Subcutaneous abdominal adipose tissue (tissue), 5 donors: ENCODE measurements around the gene STT3B.
A peak's percentile ranks its signal among the peaks of the same experiment; 100 is the strongest.

Experiments
- H3K27ac ChIP-seq: one replicate; pipeline ENCODE4 v1.7.0; 2013; ENCODE audit warnings: low read depth, mild to moderate bottlenecking, inconsistent platforms, low read length, moderate library complexity
- H3K27me3 ChIP-seq, 5 donors: one replicate each; pipeline ENCODE4 v1.7.0; 2013; ENCODE audit warnings: low read length in 5 of 5, inconsistent platforms in 1 of 5; ENCODE audit not compliant: control insufficient read depth in 5 of 5, insufficient read depth in 4 of 5
- H3K36me3 ChIP-seq, 5 donors: one replicate each; pipeline ENCODE4 v1.7.0; 2013; ENCODE audit warnings: low read length in 5 of 5; ENCODE audit not compliant: control insufficient read depth in 5 of 5, insufficient read depth in 5 of 5
- H3K4me1 ChIP-seq, 5 donors: one replicate each; pipeline ENCODE4 v1.7.0; 2013; ENCODE audit warnings: low read length in 5 of 5, mild to moderate bottlenecking in 3 of 5, moderate library complexity in 1 of 5; ENCODE audit not compliant: control insufficient read depth in 5 of 5, insufficient read depth in 5 of 5
- H3K4me3 ChIP-seq, 5 donors: one replicate each; pipeline ENCODE4 v1.7.0; 2013; ENCODE audit warnings: low read length in 5 of 5, low read depth in 1 of 5
- H3K9ac ChIP-seq, 5 donors: one replicate each; pipeline ENCODE4 v1.7.0; 2013; ENCODE audit warnings: low read length in 5 of 5, mild to moderate bottlenecking in 4 of 5, moderate library complexity in 3 of 5
- H3K9me3 ChIP-seq, 5 donors: one replicate each; pipeline ENCODE4 v1.7.0; 2013; ENCODE audit warnings: low read length in 5 of 5; ENCODE audit not compliant: control insufficient read depth in 5 of 5
- donor health status: healthy.
- donor health status: healthy.
- donor health status: healthy.
- donor health status: healthy.
- donor health status: healthy.

Gene STT3B

GRCh38 chr3:31625358-31625757, 92.6 kb downstream of the STT3B start:
- Histone ChIP-seq H3K36me3 (peaks cover 25 to 49% (median 41%) of the 10 kb centered on the region in 5 donors), H3K4me1 (no peaks in the 10 kb centered on the region), H3K9ac (no peak overlapping the region), H3K9me3 (no peaks in the 10 kb centered on the region), H3K27me3 (no peaks in the 10 kb centered on the region), H3K27ac (no peak overlapping the region), H3K4me3 (no peak overlapping the region)

- Histone ChIP-seq H3K4me1 (no peaks in the 10 kb centered on the region), H3K36me3 (peaks cover 26 to 51% (median 49%) of the 10 kb centered on the region in 5 donors), H3K9ac (no peak overlapping the region), H3K27ac (no peak overlapping the region), H3K9me3 (no peaks in the 10 kb centered on the region), H3K4me3 (no peak overlapping the region), H3K27me3 (no peaks in the 10 kb centered on the region)
Measured at GRCh38 chr3:31629054-31629453, 96.3 kb downstream of the STT3B start.

- Histone ChIP-seq H3K4me1 (peaks cover 0 to 15% (median 0%) of the 10 kb centered on the region in 5 donors), H3K9ac (no peak overlapping the region), H3K36me3 (peaks cover 9 to 39% (median 25%) of the 10 kb centered on the region in 5 donors), H3K4me3 (no peak overlapping the region), H3K27me3 (no peaks in the 10 kb centered on the region), H3K9me3 (no peaks in the 10 kb centered on the region), H3K27ac (no peak overlapping the region)
Measured at GRCh38 chr3:31634476-31634875, 101.8 kb downstream of the STT3B start.

GRCh38 chr3:31635545-31635944, 102.8 kb downstream of the STT3B start:
- H3K27me3 ChIP-seq = no peaks in the 10 kb centered on the region
- no peaks in the 10 kb centered on the region for H3K9me3 ChIP-seq
- H3K4me1 ChIP-seq = peaks cover 0 to 15% (median 0%) of the 10 kb centered on the region in 5 donors
- no peak overlapping the region for H3K4me3 ChIP-seq
- no peak overlapping the region for H3K27ac ChIP-seq
- peak overlapping the region in 1 of 5 donors; percentile 3 for H3K9ac ChIP-seq
- peaks cover 5 to 30% (median 18%) of the 10 kb centered on the region in 5 donors for H3K36me3 ChIP-seq

- Histone ChIP-seq H3K36me3 (peaks cover 5 to 27% (median 14%) of the 10 kb centered on the region in 5 donors), H3K4me1 (peaks cover 0 to 15% (median 0%) of the 10 kb centered on the region in 5 donors), H3K9me3 (no peaks in the 10 kb centered on the region), H3K27me3 (no peaks in the 10 kb centered on the region), H3K27ac (no peak overlapping the region), H3K9ac (no peak overlapping the region), H3K4me3 (no peak overlapping the region)
Measured at GRCh38 chr3:31636049-31636448, 103.3 kb downstream of the STT3B start.

- H3K9me3 ChIP-seq = no peaks in the 10 kb centered on the region
- no peaks in the 10 kb centered on the region for H3K27me3 ChIP-seq
- H3K4me3 ChIP-seq = peak overlapping the region in 1 of 5 donors; percentile 26
- H3K27ac ChIP-seq = no peak overlapping the region
- peaks cover 5 to 22% (median 11%) of the 10 kb centered on the region in 5 donors for H3K36me3 ChIP-seq
- H3K9ac ChIP-seq = no peak overlapping the region
- peaks cover 0 to 15% (median 0%) of the 10 kb centered on the region in 5 donors for H3K4me1 ChIP-seq
Measured at GRCh38 chr3:31636694-31637442, 104.1 kb downstream of the STT3B start.

- no peak overlapping the region for H3K27ac ChIP-seq
- peaks cover 0 to 15% (median 0%) of the 10 kb centered on the region in 5 donors for H3K4me1 ChIP-seq
- no peaks in the 10 kb centered on the region for H3K27me3 ChIP-seq
- H3K36me3 ChIP-seq = peaks cover 0 to 11% (median 0%) of the 10 kb centered on the region in 5 donors
- no peak overlapping the region for H3K9ac ChIP-seq
- no peak overlapping the region for H3K4me3 ChIP-seq
- no peaks in the 10 kb centered on the region for H3K9me3 ChIP-seq
Measured at GRCh38 chr3:31639828-31640227, 107.1 kb downstream of the STT3B start.

GRCh38 chr3:31645256-31645655, 112.5 kb downstream of the STT3B start:
- no peak overlapping the region for H3K27ac ChIP-seq
- no peaks in the 10 kb centered on the region for H3K4me1 ChIP-seq
- no peaks in the 10 kb centered on the region for H3K27me3 ChIP-seq
- H3K36me3 ChIP-seq = peaks cover 4 to 16% (median 14%) of the 10 kb centered on the region in 5 donors
- peaks cover 0 to 21% (median 8%) of the 10 kb centered on the region in 5 donors for H3K9me3 ChIP-seq
- no peak overlapping the region for H3K9ac ChIP-seq
- H3K4me3 ChIP-seq = no peak overlapping the region

GRCh38 chr3:31648286-31648968, 115.7 kb downstream of the STT3B start:
- Histone ChIP-seq H3K9ac (no peak overlapping the region), H3K27ac (no peak overlapping the region), H3K4me1 (no peaks in the 10 kb centered on the region), H3K4me3 (peak overlapping the region in 1 of 5 donors; percentile 4), H3K9me3 (peaks cover 17 to 40% (median 28%) of the 10 kb centered on the region in 5 donors), H3K36me3 (peaks cover 4 to 16% (median 14%) of the 10 kb centered on the region in 5 donors), H3K27me3 (no peaks in the 10 kb centered on the region)

GRCh38 chr3:31652296-31652695, 119.6 kb downstream of the STT3B start:
- H3K9me3 ChIP-seq = peaks cover 37 to 78% (median 55%) of the 10 kb centered on the region in 5 donors
- no peak overlapping the region for H3K9ac ChIP-seq
- no peaks in the 10 kb centered on the region for H3K4me1 ChIP-seq
- H3K27me3 ChIP-seq = no peaks in the 10 kb centered on the region
- no peak overlapping the region for H3K27ac ChIP-seq
- peaks cover 4 to 11% (median 10%) of the 10 kb centered on the region in 5 donors for H3K36me3 ChIP-seq
- no peak overlapping the region for H3K4me3 ChIP-seq
